SH-SY5Y (cell line): ENCODE results near the gene ASPHD1.

Experiments
- GATA2 ChIP-seq: IDR thresholded peaks from 2 replicates; pipeline ENCODE4 v1.6.1; 2011; ENCODE audit warnings: mild to moderate bottlenecking, low read depth, low read length
- GATA3 ChIP-seq: IDR thresholded peaks from 2 replicates; pipeline ENCODE4 v1.6.1; 2011; ENCODE audit warnings: low read depth, mild to moderate bottlenecking, low read length, moderate library complexity

DNA sequence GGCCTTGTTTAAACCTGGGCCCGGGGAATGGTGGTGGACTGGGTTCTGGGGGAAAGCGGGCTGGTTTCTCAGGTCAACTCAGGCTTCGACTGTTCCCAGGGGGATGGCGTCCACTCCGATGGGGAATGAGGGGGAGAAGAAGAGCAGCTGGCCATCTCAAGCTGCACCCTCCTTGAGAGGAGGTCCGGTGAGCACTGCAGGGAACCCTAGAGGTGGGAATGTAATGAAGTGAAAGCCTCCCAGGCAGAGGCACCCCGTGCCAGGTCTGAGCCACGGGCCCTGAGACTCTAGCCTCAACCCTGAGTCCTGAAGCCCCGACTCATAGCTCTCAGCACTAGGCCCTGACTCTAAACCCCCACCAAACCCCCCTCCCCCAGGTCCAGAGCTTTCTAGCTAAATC is 36.1 kb upstream of the ASPHD1 start:
- TF ChIP-seq GATA3 (no peak), GATA2 (no peak)
